H1 (cell line): ENCODE measurements around the gene SGK2. TPM values are rescaled to one million over a fixed set of nuclear protein-coding genes. Genes with fewer than 3 reads are reported as not detected.

ENCODE experiments used
- CTCF ChIA-PET: fragments of 300-600 bp; sonication (Branson Sonifier 250); formaldehyde crosslinking; loops from one replicate; lab custom pipeline; 2021; ENCODE audit not compliant: partially characterized antibody; lab: Charles Lee
- POLR2A ChIA-PET: fragments of 300-600 bp; sonication (Branson Sonifier 250); formaldehyde crosslinking; loops from one replicate; lab custom pipeline; 2021; ENCODE audit warnings: inconsistent platforms; ENCODE audit not compliant: partially characterized antibody; lab: Charles Lee
- DNase-seq, 2 experiments: peaks; one replicate each; pipeline versions ENCODE4 v3.0.0 to v3.0.0-alpha.2; 2010 to 2022; ENCODE audit warnings: low spot score in 2 of 2, low read depth in 1 of 2, mixed read lengths in 1 of 2
- FAIRE-seq: peaks from 2 replicates; lab custom pipeline; 2011; peaks lifted over from hg19 to GRCh38; lab: Jason Lieb, UNC
- H2AFZ ChIP-seq: 2 replicates; pipeline ENCODE4 v1.8.1; 2012; ENCODE audit warnings: low read length, inconsistent platforms
- H2AK5ac ChIP-seq: 2 replicates; pipeline ENCODE4 v1.6.1; 2013; ENCODE audit warnings: low read depth, low read length
- H2BK120ac ChIP-seq: replicated peaks from 2 replicates; pipeline ENCODE3; 2013; ENCODE audit warnings: low read depth, low read length, inconsistent platforms
- H2BK12ac ChIP-seq: 2 replicates; pipeline ENCODE4 v1.6.1; 2013; ENCODE audit warnings: low read depth, low read length
- H2BK15ac ChIP-seq: 2 replicates; pipeline ENCODE4 v1.6.1; 2013; ENCODE audit warnings: low read length
- H2BK20ac ChIP-seq: 2 replicates; pipeline ENCODE4 v1.6.1; 2013; ENCODE audit warnings: low read length
- H2BK5ac ChIP-seq: 2 replicates; pipeline ENCODE4 v1.6.1; 2013; ENCODE audit warnings: low read depth, low read length
- H3K14ac ChIP-seq: 2 replicates; pipeline ENCODE4 v1.6.1; 2013; ENCODE audit warnings: inconsistent platforms; ENCODE audit not compliant: insufficient read length
- H3K18ac ChIP-seq: 2 replicates; pipeline ENCODE4 v1.6.1; 2013; ENCODE audit warnings: low read length; ENCODE audit errors: extremely low read depth
- H3K23ac ChIP-seq: 2 replicates; pipeline ENCODE4 v1.6.1; 2013; ENCODE audit warnings: inconsistent platforms; ENCODE audit not compliant: insufficient read length
- H3K23me2 ChIP-seq: 2 replicates; pipeline ENCODE4 v1.6.1; 2013; ENCODE audit warnings: low read depth, low read length
- H3K27ac ChIP-seq: 2 replicates; pipeline ENCODE4 v1.6.1; 2011; ENCODE audit warnings: low read depth, low read length, inconsistent platforms
- H3K27me3 ChIP-seq, 4 experiments: replicated peaks in 1 of 4; 1 replicate in 1 of 4; 2 replicates in 3 of 4; pipeline versions ENCODE4 v1.6.1 to v1.8.1; 2011 to 2013; ENCODE audit warnings: low read length in 3 of 4, mild to moderate bottlenecking in 3 of 4, inconsistent platforms in 2 of 4, mixed read lengths in 2 of 4, moderate library complexity in 1 of 4; ENCODE audit not compliant: control insufficient read depth in 3 of 4, insufficient read depth in 3 of 4; ENCODE audit errors: extremely low read depth in 1 of 4
- H3K36me3 ChIP-seq, 4 experiments: 2 replicates each; pipeline versions ENCODE4 v1.6.1 to v1.8.1; 2011 to 2013; ENCODE audit warnings: mild to moderate bottlenecking in 4 of 4, low read length in 3 of 4, moderate library complexity in 2 of 4, control low read depth in 1 of 4, inconsistent platforms in 1 of 4; ENCODE audit not compliant: insufficient read depth in 4 of 4, control insufficient read depth in 2 of 4
- H3K4ac ChIP-seq: replicated peaks from 2 replicates; pipeline ENCODE3; 2013; ENCODE audit warnings: low read length, low read depth, mixed read lengths, inconsistent platforms; ENCODE audit not compliant: insufficient read length
- H3K4me1 ChIP-seq, 4 experiments: replicated peaks in 1 of 4; 1 replicate in 1 of 4; 2 replicates in 3 of 4; pipeline versions ENCODE4 v1.6.1 to v1.8.1; 2011 to 2013; ENCODE audit warnings: low read length in 3 of 4, inconsistent platforms in 2 of 4, mixed read lengths in 1 of 4; ENCODE audit not compliant: insufficient read depth in 4 of 4, control insufficient read depth in 3 of 4
- H3K4me2 ChIP-seq, 2 experiments: 2 replicates each; pipeline versions ENCODE4 v1.6.1 to v1.8.1; 2011 to 2013; ENCODE audit warnings: low read depth in 2 of 2, low read length in 2 of 2, control low read depth in 1 of 2, inconsistent platforms in 1 of 2, mild to moderate bottlenecking in 1 of 2; ENCODE audit not compliant: insufficient read depth in 1 of 2
- H3K4me3 ChIP-seq, 4 experiments: fragments of 200-600, 300-600 bp in 1 of 4; sonication (generic), shearing (Covaris generic), sonication (Bioruptor Twin) in 1 of 4; 2 replicates each; pipeline versions ENCODE4 v1.5.1 to v1.8.1; 2011 to 2016; ENCODE audit warnings: low read length in 4 of 4, low read depth in 3 of 4, control low read depth in 2 of 4, inconsistent platforms in 2 of 4, mild to moderate bottlenecking in 2 of 4, mixed read lengths in 1 of 4, moderate library complexity in 1 of 4; ENCODE audit not compliant: insufficient read depth in 2 of 4; ENCODE audit errors: extremely low read depth in 1 of 4
- H3K56ac ChIP-seq: replicated peaks from 2 replicates; pipeline ENCODE3; 2013; ENCODE audit warnings: low read depth, mild to moderate bottlenecking, mixed read lengths, low read length, inconsistent platforms; ENCODE audit not compliant: insufficient read length
- H3K79me1 ChIP-seq: 2 replicates; pipeline ENCODE4 v1.6.1; 2013; ENCODE audit warnings: low read depth, low read length, control low read depth
- H3K79me2 ChIP-seq, 2 experiments: 2 replicates each; pipeline versions ENCODE4 v1.6.1 to v1.8.1; 2012 to 2013; ENCODE audit warnings: low read length in 2 of 2, mild to moderate bottlenecking in 2 of 2, inconsistent platforms in 1 of 2; ENCODE audit not compliant: insufficient read depth in 2 of 2, control insufficient read depth in 1 of 2
- H3K9ac ChIP-seq, 4 experiments: replicated peaks in 1 of 4; 1 replicate in 1 of 4; 2 replicates in 3 of 4; pipeline versions ENCODE4 v1.6.1 to v1.8.1; 2011 to 2013; ENCODE audit warnings: low read depth in 3 of 4, low read length in 3 of 4, control low read depth in 2 of 4, mild to moderate bottlenecking in 2 of 4, moderate library complexity in 2 of 4, inconsistent platforms in 1 of 4; ENCODE audit errors: extremely low read depth in 1 of 4
- H3K9me3 ChIP-seq, 2 experiments: 2 replicates each; pipeline versions ENCODE4 v1.6.1 to v1.8.1; 2012 to 2013; ENCODE audit warnings: mild to moderate bottlenecking in 2 of 2, moderate library complexity in 2 of 2, control low read depth in 1 of 2, inconsistent platforms in 1 of 2, low read depth in 1 of 2, low read length in 1 of 2, mixed read lengths in 1 of 2; ENCODE audit not compliant: insufficient read depth in 2 of 2
- H4K20me1 ChIP-seq, 2 experiments: replicated peaks in 1 of 2; 2 replicates each; pipeline versions ENCODE3 to v1.8.1; 2011 to 2013; ENCODE audit warnings: inconsistent platforms in 2 of 2, low read length in 2 of 2, mild to moderate bottlenecking in 1 of 2; ENCODE audit not compliant: insufficient read depth in 2 of 2, control insufficient read depth in 1 of 2
- H4K5ac ChIP-seq: 2 replicates; pipeline ENCODE4 v1.6.1; 2013; ENCODE audit warnings: low read length, low read depth, mixed read lengths, inconsistent platforms; ENCODE audit not compliant: insufficient read length
- H4K8ac ChIP-seq: 2 replicates; pipeline ENCODE4 v1.8.0; 2013; ENCODE audit warnings: mild to moderate bottlenecking, moderate library complexity, low read length, inconsistent platforms; ENCODE audit not compliant: insufficient read depth; ENCODE audit errors: extremely low read depth
- H4K91ac ChIP-seq: replicated peaks from 2 replicates; pipeline ENCODE3; 2013; ENCODE audit warnings: low read length, mixed read lengths, inconsistent platforms; ENCODE audit not compliant: insufficient read length
- ASH2L ChIP-seq: fragments of 200-600, 300-600 bp; sonication (generic); IDR thresholded peaks from one replicate; pipeline ENCODE4 v1.7.1; 2017; ENCODE audit warnings: low read length
- ATF3 ChIP-seq: IDR thresholded peaks from 2 replicates; pipeline ENCODE4 v1.6.1; 2011; ENCODE audit warnings: low read depth, mild to moderate bottlenecking, low read length; ENCODE audit not compliant: insufficient read depth
- BCL11A ChIP-seq, 2 experiments: IDR thresholded peaks; one replicate each; pipeline ENCODE4 v1.6.1; 2011; ENCODE audit warnings: low read depth in 2 of 2, low read length in 2 of 2, mild to moderate bottlenecking in 2 of 2
- HDAC2 ChIP-seq, 2 experiments: fragments of 300-600 bp in 1 of 2; sonication (generic) in 1 of 2; IDR thresholded peaks; 2 replicates each; pipeline ENCODE4 v1.6.1; 2011 to 2012; ENCODE audit warnings: low read depth in 2 of 2, low read length in 2 of 2, mild to moderate bottlenecking in 2 of 2, moderate library complexity in 2 of 2, borderline replicate concordance in 1 of 2, inconsistent platforms in 1 of 2
- KDM5A ChIP-seq: fragments of 200-600 bp; IDR thresholded peaks from 2 replicates; pipeline ENCODE4 v1.7.1; 2012; ENCODE audit warnings: mild to moderate bottlenecking, low read length, inconsistent platforms, mixed read lengths
- MAFK ChIP-seq: IDR thresholded peaks from 2 replicates; pipeline ENCODE4 v1.6.1; 2012; ENCODE audit warnings: low read depth, mild to moderate bottlenecking, improper control_type of control experiment, low read length
- PHF8 ChIP-seq: fragments of 200-600 bp; sonication (generic); conservative IDR thresholded peaks from 2 replicates; pipeline ENCODE4 v1.7.1; 2012; ENCODE audit warnings: low read depth, mild to moderate bottlenecking, inconsistent platforms, low read length, moderate library complexity
- POU5F1 ChIP-seq: IDR thresholded peaks from 2 replicates; pipeline ENCODE4 v1.6.1; 2011; ENCODE audit warnings: low read depth, mild to moderate bottlenecking, low read length, moderate library complexity
- RAD21 ChIP-seq, 2 experiments: IDR thresholded peaks in 1 of 2; conservative IDR thresholded peaks in 1 of 2; 2 replicates each; pipeline ENCODE4 v1.6.1; 2011; ENCODE audit warnings: low read depth in 2 of 2, low read length in 2 of 2, improper control_type of control experiment in 1 of 2, inconsistent platforms in 1 of 2, mild to moderate bottlenecking in 1 of 2, moderate library complexity in 1 of 2
- WGBS, 2 experiments: shearing (Covaris generic) in 1 of 2; methylation state at CpG; one replicate each; pipeline versions ENCODE4 v1.1.6 to v1.1.7; 2013 to 2015; ENCODE audit warnings: low lambda C conversion rate in 2 of 2, mixed read lengths in 2 of 2, inconsistent platforms in 1 of 2, low coverage in 1 of 2, missing lambda C conversion rate in 1 of 2; ENCODE audit not compliant: insufficient replicate concordance in 2 of 2, insufficient coverage in 1 of 2, insufficient read length in 1 of 2; ENCODE audit errors: extremely low coverage in 1 of 2, missing lambda C conversion rate in 1 of 2; 5-methylcytosine and 5-hydroxymethylcytosine counted together
- polyA plus RNA-seq, 7 experiments: library from polyadenylated mRNA; depleted of rRNA in 3 of 7; stranded (reverse) in 5 of 7; unstranded in 2 of 7; fragments of >200 nt in 5 of 7; fragments of 200-250 nt in 2 of 7; gene quantifications; 1 replicate in 5 of 7; 2 replicates in 1 of 7; 4 replicates in 1 of 7; pipeline versions ENCODE4 v1.2.1 to v1.2.3, GENCODE V29; 2011 to 2013; ENCODE audit warnings: missing spikeins in 2 of 7, mixed read lengths in 2 of 7
- total RNA-seq: library from RNA; stranded (reverse); fragmentation: NEBNext Ultra II Directional; extraction: Animal tissue kit (Norgen Biotek cat#: 25700); gene quantifications from 2 replicates; pipeline ENCODE4 v1.2.1, GENCODE V29; 2021

The SGK2 gene
- total and polyA plus RNA-seq, 2 of the 8 experiments (the other 6 are each of a cell fraction or from before 2014, with no cell fraction given), result 0.21 TPM; not detected in 1

GRCh38 chr20:43542161-43542560 lies 16.7 kb upstream of the SGK2 start:
- no peak overlapping the region for H3K9ac ChIP-seq
- H2AK5ac ChIP-seq, result no peak overlapping the region
- no peaks in the 10 kb centered on the region for H3K79me2 ChIP-seq
- no peaks in the 10 kb centered on the region for H3K4me1 ChIP-seq
- peaks cover 0 to 1% of the 10 kb centered on the region in 2 experiments; a peak in 1 of 4 replicates for H3K9me3 ChIP-seq
- H3K27me3 ChIP-seq, result no peaks in the 10 kb centered on the region
- no peak overlapping the region for H2BK12ac ChIP-seq
- DNase-seq (no peak), FAIRE-seq (no peak)
- H2BK5ac ChIP-seq, result no peak overlapping the region
- peaks cover under 1 to 2% of the 10 kb centered on the region in 2 experiments for H4K20me1 ChIP-seq
- no peak overlapping the region for H3K56ac ChIP-seq
- POLR2A ChIA-PET, result no interaction called here
- no peaks in the 10 kb centered on the region for H3K79me1 ChIP-seq
- no peak overlapping the region for H3K4me3 ChIP-seq
- no peak overlapping the region for H2BK20ac ChIP-seq
- no peak overlapping the region for H3K27ac ChIP-seq
- H3K23ac ChIP-seq, result no peak overlapping the region
- WGBS, 2 experiments, result 90% methylated on average over 5 of the region's 5 CpGs; no CpG with 5 or more reads in 1 of the 2 experiments
- H4K8ac ChIP-seq, result no peak overlapping the region
- H4K91ac ChIP-seq, result no peak overlapping the region
- no peak overlapping the region for H2BK120ac ChIP-seq
- H3K14ac ChIP-seq, result no peak overlapping the region
- no peak overlapping the region for H2AFZ ChIP-seq
- H3K23me2 ChIP-seq, result no peaks in the 10 kb centered on the region
- H2BK15ac ChIP-seq, result no peak overlapping the region
- H3K4ac ChIP-seq, result no peak overlapping the region
- CTCF ChIA-PET, result no interaction called here
- H3K4me2 ChIP-seq, result no peak overlapping the region
- peaks cover 0 to 9% (median 4%) of the 10 kb centered on the region in 4 experiments; a peak in 6 of 8 replicates for H3K36me3 ChIP-seq
- no peak overlapping the region for H4K5ac ChIP-seq
- no peak overlapping the region for H3K18ac ChIP-seq
- TF ChIP-seq RAD21 (IDR thresholded peaks at IDR 0.05 in 1 of 2, conservative IDR thresholded peaks at IDR 0.05 in 1 of 2; ENCODE audit: low read depth in 2 of 2, low read length in 2 of 2), result no peak
- TF ChIP-seq PHF8, result no peak
- no peak for TF ChIP-seq BCL11A (IDR thresholded peaks at IDR 0.05; ENCODE audit: low read depth in 2 of 2, low read length in 2 of 2)
- TF ChIP-seq ATF3, result no peak
- no peak for TF ChIP-seq KDM5A
- TF ChIP-seq POU5F1, result no peak
- TF ChIP-seq ASH2L, result no peak
- no peak for TF ChIP-seq HDAC2 (IDR thresholded peaks at IDR 0.05; ENCODE audit: borderline replicate concordance in 1 of 2, low read depth in 2 of 2, low read length in 2 of 2)
- no peak for TF ChIP-seq MAFK
